Ishikawa (cell line): ENCODE measurements around the gene MRTFB.

Experiments
- RAD21 ChIP-seq: IDR thresholded peaks from 2 replicates; pipeline ENCODE4 v1.6.1; 2012; ENCODE audit warnings: low read depth
- TF ChIP-seq, protein P1 (sequence below): IDR thresholded peaks from 2 replicates; pipeline ENCODE4 v1.6.1; 2012; ENCODE audit warnings: low read depth, mild to moderate bottlenecking

DNA sequence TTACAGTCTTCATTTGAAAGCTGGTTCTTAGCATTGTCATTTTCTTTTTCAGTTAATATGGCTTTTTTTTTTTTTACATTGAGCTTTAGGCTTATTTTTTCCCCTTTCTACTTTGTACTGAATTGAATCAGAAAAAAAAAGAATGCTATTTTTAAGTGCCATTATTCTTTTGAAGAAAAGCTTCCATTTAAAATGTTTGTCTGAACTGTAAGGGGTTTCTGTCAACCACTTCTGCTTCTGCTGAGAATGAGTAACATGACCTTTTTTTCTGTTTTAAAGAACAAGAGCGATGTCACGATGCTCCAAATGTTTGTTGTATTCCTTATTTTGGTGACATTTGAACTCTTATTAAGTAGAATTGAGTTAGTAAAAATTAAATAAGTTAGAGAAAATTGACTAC lies 50.0 kb downstream of the MRTFB start:
- TF ChIP-seq, protein P1, sequence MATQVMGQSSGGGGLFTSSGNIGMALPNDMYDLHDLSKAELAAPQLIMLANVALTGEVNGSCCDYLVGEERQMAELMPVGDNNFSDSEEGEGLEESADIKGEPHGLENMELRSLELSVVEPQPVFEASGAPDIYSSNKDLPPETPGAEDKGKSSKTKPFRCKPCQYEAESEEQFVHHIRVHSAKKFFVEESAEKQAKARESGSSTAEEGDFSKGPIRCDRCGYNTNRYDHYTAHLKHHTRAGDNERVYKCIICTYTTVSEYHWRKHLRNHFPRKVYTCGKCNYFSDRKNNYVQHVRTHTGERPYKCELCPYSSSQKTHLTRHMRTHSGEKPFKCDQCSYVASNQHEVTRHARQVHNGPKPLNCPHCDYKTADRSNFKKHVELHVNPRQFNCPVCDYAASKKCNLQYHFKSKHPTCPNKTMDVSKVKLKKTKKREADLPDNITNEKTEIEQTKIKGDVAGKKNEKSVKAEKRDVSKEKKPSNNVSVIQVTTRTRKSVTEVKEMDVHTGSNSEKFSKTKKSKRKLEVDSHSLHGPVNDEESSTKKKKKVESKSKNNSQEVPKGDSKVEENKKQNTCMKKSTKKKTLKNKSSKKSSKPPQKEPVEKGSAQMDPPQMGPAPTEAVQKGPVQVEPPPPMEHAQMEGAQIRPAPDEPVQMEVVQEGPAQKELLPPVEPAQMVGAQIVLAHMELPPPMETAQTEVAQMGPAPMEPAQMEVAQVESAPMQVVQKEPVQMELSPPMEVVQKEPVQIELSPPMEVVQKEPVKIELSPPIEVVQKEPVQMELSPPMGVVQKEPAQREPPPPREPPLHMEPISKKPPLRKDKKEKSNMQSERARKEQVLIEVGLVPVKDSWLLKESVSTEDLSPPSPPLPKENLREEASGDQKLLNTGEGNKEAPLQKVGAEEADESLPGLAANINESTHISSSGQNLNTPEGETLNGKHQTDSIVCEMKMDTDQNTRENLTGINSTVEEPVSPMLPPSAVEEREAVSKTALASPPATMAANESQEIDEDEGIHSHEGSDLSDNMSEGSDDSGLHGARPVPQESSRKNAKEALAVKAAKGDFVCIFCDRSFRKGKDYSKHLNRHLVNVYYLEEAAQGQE = no peak
- no peak for TF ChIP-seq RAD21
